ENCODE results near the gene ANKRD28. TPM values are rescaled to one million over a fixed set of nuclear protein-coding genes. Genes with fewer than 3 reads are reported as not detected.

Gene ANKRD28
- total RNA-seq = 206 and 218 TPM in 2 replicates

DNA sequence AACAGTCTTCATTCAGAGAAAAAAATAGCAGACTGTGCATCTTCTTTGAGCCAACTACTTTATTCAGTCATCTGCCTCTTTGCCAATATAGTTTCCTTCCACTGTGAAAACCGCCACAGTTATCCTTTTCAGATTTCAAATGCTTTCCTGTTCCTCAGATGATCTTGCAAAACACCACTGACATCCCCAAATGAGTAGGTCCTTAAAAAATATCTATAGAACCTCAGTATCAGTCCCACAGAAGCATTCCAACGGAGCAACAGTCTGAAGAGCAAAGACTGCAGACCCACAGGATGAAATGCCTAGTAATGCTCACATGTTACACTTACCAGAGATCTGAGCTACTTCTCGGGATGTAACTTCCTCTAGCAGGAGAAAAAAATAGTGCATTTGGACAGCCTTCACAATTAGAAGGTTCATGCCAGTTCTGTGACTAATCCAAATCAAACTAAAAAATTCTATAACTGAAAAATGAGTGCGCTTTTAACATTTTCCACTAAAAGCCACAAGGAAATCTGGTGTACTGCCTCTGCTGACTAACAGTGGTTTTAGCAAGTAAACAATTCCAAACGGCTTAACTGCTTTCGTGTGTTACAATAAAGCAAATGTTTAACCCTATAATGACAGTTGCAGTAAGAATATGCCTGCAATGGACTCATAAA is at the start of gene ANKRD28:
TSS of gene ANKRD28 (minus strand) at position 338 of the 662 bp plus-strand sequence. CDS start 1,458 bp downstream, outside the sequence.

Other genes with a start within 250 kb of the ANKRD28 start
- gene HACL1, start 196.4 kb downstream of the ANKRD28 start, total RNA-seq = 16.9 and 21.7 TPM in 2 replicates
- gene BTD, start 196.2 kb downstream of the ANKRD28 start, total RNA-seq = 13.1 and 22.5 TPM in 2 replicates

Measured in uterine smooth muscle cell (primary cell).